ENCODE measurements around the gene TMEM229A. TPM values are rescaled to one million over a fixed set of nuclear protein-coding genes. Genes with fewer than 3 reads are reported as not detected.
A peak's percentile ranks its signal among the peaks of the same experiment; 100 is the strongest.
"Not testable (repeated sequence)": the region's sequence is repeated elsewhere in the genome, so short reads cannot be mapped to it uniquely, and the experiment has no call there.

The TMEM229A gene
- 10 to 100 TPM in 1 of 4 donors, 1 to 10 TPM in 3; 1.6 to 14.0 (median 2.4) TPM for polyA plus RNA-seq
- long read RNA-seq, donor 1, transcript TMEM229A-201 (1 exons, 2,108 nt): major isoform, 17 of 22 reads
- long read RNA-seq, donor 1, partial matches to known transcripts: 0 of 22 reads
- long read RNA-seq, donor 1, other reads (novel, unspliced or antisense): 5 of 22 reads
- long read RNA-seq, donor 2: 0 reads
- long read RNA-seq, donor 3, partial matches to known transcripts: 0 of 2 reads
- long read RNA-seq, donor 3, other reads (novel, unspliced or antisense): 0 of 2 reads
- long read RNA-seq, donor 4: 0 reads
- long read RNA-seq, donor 5, transcript TMEM229A-201 (1 exons, 2,108 nt): major isoform, 6 of 6 reads
- long read RNA-seq, donor 5, partial matches to known transcripts: 0 of 6 reads
- long read RNA-seq, donor 5, other reads (novel, unspliced or antisense): 0 of 6 reads
- long read RNA-seq, donor 6, partial matches to known transcripts: 0 of 2 reads
- long read RNA-seq, donor 6, other reads (novel, unspliced or antisense): 0 of 2 reads
- long read RNA-seq, donor 7, partial matches to known transcripts: 0 of 8 reads
- long read RNA-seq, donor 7, other reads (novel, unspliced or antisense): 6 of 8 reads
- long read RNA-seq, donor 8: 0 reads
- long read RNA-seq, donor 9, partial matches to known transcripts: 0 of 2 reads
- long read RNA-seq, donor 9, other reads (novel, unspliced or antisense): 0 of 2 reads
- long read RNA-seq, donor 10, transcript TMEM229A-201 (1 exons, 2,108 nt): major isoform, 13 of 13 reads
- long read RNA-seq, donor 10, partial matches to known transcripts: 0 of 13 reads
- long read RNA-seq, donor 10, other reads (novel, unspliced or antisense): 0 of 13 reads

- Histone ChIP-seq H3K4me1 (ENCODE audit: control insufficient read depth in 3 of 3, insufficient read depth in 2 of 3, low read depth in 1 of 3, low read length in 2 of 3) (peaks cover 2 to 17% (median 2%) of the 10 kb centered on the region in 3 donors), H3K27ac (ENCODE audit: low read depth in 1 of 3, low read length in 2 of 3) (peak within 1 kb of the TSS; percentile 4 to 50 (median 26)), H3K4me3 (ENCODE audit: low read depth in 1 of 3, low read length in 3 of 3) (peak within 1 kb of the TSS; percentile 30 to 73 (median 64)), H3K9me3 (ENCODE audit: control insufficient read depth in 2 of 2, insufficient read depth in 1 of 2, low read depth in 1 of 2, low read length in 1 of 2) (no peaks in the 10 kb centered on the region), H3K27me3 (ENCODE audit: control insufficient read depth in 3 of 3, insufficient read depth in 3 of 3, low read length in 3 of 3) (peaks cover 0 to 12% (median 11%) of the 10 kb centered on the region in 3 donors), H3K36me3 (ENCODE audit: control insufficient read depth in 3 of 3, insufficient read depth in 2 of 3, low read depth in 1 of 3, low read length in 3 of 3) (no peaks in the 10 kb centered on the region)
- no peak for FAIRE-seq
- peak; percentile 50 to 81 for DNase-seq
- 1 to 2% (median 1%) methylated on average over 59 to 87 of the region's 87 CpGs for WGBS, 3 donors
Measured at GRCh38 chr7:124032369-124033094, at the start of gene TMEM229A. TMEM229A (minus strand) TSS chr7:124033067; CDS start chr7:124033003, 64 bp downstream.

- H3K36me3 ChIP-seq (ENCODE audit: control insufficient read depth in 3 of 3, insufficient read depth in 2 of 3, low read depth in 1 of 3, low read length in 3 of 3); H3K4me1 ChIP-seq (ENCODE audit: control insufficient read depth in 3 of 3, insufficient read depth in 2 of 3, low read depth in 1 of 3, low read length in 2 of 3); H3K27me3 ChIP-seq (ENCODE audit: control insufficient read depth in 3 of 3, insufficient read depth in 3 of 3, low read length in 3 of 3); H3K27ac ChIP-seq (ENCODE audit: low read depth in 1 of 3, low read length in 2 of 3); H3K9me3 ChIP-seq (ENCODE audit: control insufficient read depth in 2 of 2, insufficient read depth in 1 of 2, low read depth in 1 of 2, low read length in 1 of 2); FAIRE-seq; DNase-seq; H3K4me3 ChIP-seq (ENCODE audit: low read depth in 1 of 3, low read length in 3 of 3): not testable (repeated sequence)
- WGBS, 3 donors: 91 to 97% (median 96%) methylated on average over 8 of the region's 8 CpGs
Measured at GRCh38 chr7:124082234-124082633, 49.4 kb upstream of the TMEM229A start.

GRCh38 chr7:124077546-124077945 lies 44.7 kb upstream of the TMEM229A start:
- H3K36me3 ChIP-seq (ENCODE audit: control insufficient read depth in 3 of 3, insufficient read depth in 2 of 3, low read depth in 1 of 3, low read length in 3 of 3): no peaks in the 10 kb centered on the region
- H3K27ac ChIP-seq (ENCODE audit: low read depth in 1 of 3, low read length in 2 of 3): no peak overlapping the region
- whole genome bisulfite sequencing, 3 donors: 74 to 93% (median 85%) methylated on average over 3 of the region's 3 CpGs
- no peaks in the 10 kb centered on the region for H3K27me3 ChIP-seq (ENCODE audit: control insufficient read depth in 3 of 3, insufficient read depth in 3 of 3, low read length in 3 of 3)
- no peak for FAIRE-seq
- DNase-seq: no peak
- H3K4me3 ChIP-seq (ENCODE audit: low read depth in 1 of 3, low read length in 3 of 3): no peak overlapping the region
- H3K9me3 ChIP-seq (ENCODE audit: control insufficient read depth in 2 of 2, insufficient read depth in 1 of 2, low read depth in 1 of 2, low read length in 1 of 2): no peaks in the 10 kb centered on the region
- H3K4me1 ChIP-seq (ENCODE audit: control insufficient read depth in 3 of 3, insufficient read depth in 2 of 3, low read depth in 1 of 3, low read length in 2 of 3): peaks cover 0 to 17% (median 0%) of the 10 kb centered on the region in 3 donors

GRCh38 chr7:124076841-124077240 lies 44.0 kb upstream of the TMEM229A start:
- peak; percentile 47 for FAIRE-seq

DNA sequence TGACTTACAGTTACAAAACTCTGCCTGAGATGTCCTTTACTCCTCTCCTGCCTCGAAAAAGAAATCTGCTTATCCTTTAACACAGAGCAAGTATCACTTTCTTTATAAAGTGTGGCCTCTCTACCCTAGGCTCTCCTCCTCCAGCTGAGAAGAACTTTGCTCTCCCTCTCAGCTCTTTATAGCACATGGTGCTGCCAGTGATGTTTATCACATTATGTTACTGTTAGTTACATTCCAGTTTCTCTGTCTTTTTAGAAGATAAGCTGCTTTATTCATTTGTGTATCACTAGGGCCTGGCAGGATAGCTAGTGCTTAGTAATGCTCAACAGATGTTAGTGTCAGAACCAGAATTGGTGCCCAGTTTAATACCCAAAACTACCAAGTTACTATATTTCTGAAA lies 41.1 kb upstream of the TMEM229A start:
- H3K9me3 ChIP-seq (ENCODE audit: control insufficient read depth in 2 of 2, insufficient read depth in 1 of 2, low read depth in 1 of 2, low read length in 1 of 2): no peaks in the 10 kb centered on the region
- peak overlapping the region in 1 of 3 donors; percentile 85 for H3K27ac ChIP-seq (ENCODE audit: low read depth in 1 of 3, low read length in 2 of 3)
- no peaks in the 10 kb centered on the region for H3K27me3 ChIP-seq (ENCODE audit: control insufficient read depth in 3 of 3, insufficient read depth in 3 of 3, low read length in 3 of 3)
- peak; percentile 77 to 87 for DNase-seq
- no peak for FAIRE-seq
- 12 to 41% (median 13%) methylated on average over 1 of the region's 1 CpG for WGBS, 3 donors
- H3K4me3 ChIP-seq (ENCODE audit: low read depth in 1 of 3, low read length in 3 of 3): no peak overlapping the region
- H3K4me1 ChIP-seq (ENCODE audit: control insufficient read depth in 3 of 3, insufficient read depth in 2 of 3, low read depth in 1 of 3, low read length in 2 of 3): peaks cover 0 to 19% (median 0%) of the 10 kb centered on the region in 3 donors
- H3K36me3 ChIP-seq (ENCODE audit: control insufficient read depth in 3 of 3, insufficient read depth in 2 of 3, low read depth in 1 of 3, low read length in 3 of 3): no peaks in the 10 kb centered on the region

More at GRCh38 chr7:124076841-124077240, 44.0 kb upstream of the TMEM229A start:
- no peak for DNase-seq
- peaks cover 0 to 19% (median 0%) of the 10 kb centered on the region in 3 donors for H3K4me1 ChIP-seq (ENCODE audit: control insufficient read depth in 3 of 3, insufficient read depth in 2 of 3, low read depth in 1 of 3, low read length in 2 of 3)
- no peaks in the 10 kb centered on the region for H3K9me3 ChIP-seq (ENCODE audit: control insufficient read depth in 2 of 2, insufficient read depth in 1 of 2, low read depth in 1 of 2, low read length in 1 of 2)
- H3K27ac ChIP-seq (ENCODE audit: low read depth in 1 of 3, low read length in 2 of 3): no peak overlapping the region
- no peak overlapping the region for H3K4me3 ChIP-seq (ENCODE audit: low read depth in 1 of 3, low read length in 3 of 3)
- no peaks in the 10 kb centered on the region for H3K27me3 ChIP-seq (ENCODE audit: control insufficient read depth in 3 of 3, insufficient read depth in 3 of 3, low read length in 3 of 3)
- no peaks in the 10 kb centered on the region for H3K36me3 ChIP-seq (ENCODE audit: control insufficient read depth in 3 of 3, insufficient read depth in 2 of 3, low read depth in 1 of 3, low read length in 3 of 3)

GRCh38 chr7:124073310-124073645 lies 40.4 kb upstream of the TMEM229A start:
- WGBS, 3 donors: 25 to 46% (median 32%) methylated on average over 4 of the region's 4 CpGs
- Histone ChIP-seq H3K4me1 (ENCODE audit: control insufficient read depth in 3 of 3, insufficient read depth in 2 of 3, low read depth in 1 of 3, low read length in 2 of 3) (peaks cover 0 to 19% (median 0%) of the 10 kb centered on the region in 3 donors), H3K4me3 (ENCODE audit: low read depth in 1 of 3, low read length in 3 of 3) (no peak overlapping the region), H3K9me3 (ENCODE audit: control insufficient read depth in 2 of 2, insufficient read depth in 1 of 2, low read depth in 1 of 2, low read length in 1 of 2) (no peaks in the 10 kb centered on the region), H3K36me3 (ENCODE audit: control insufficient read depth in 3 of 3, insufficient read depth in 2 of 3, low read depth in 1 of 3, low read length in 3 of 3) (no peaks in the 10 kb centered on the region), H3K27me3 (ENCODE audit: control insufficient read depth in 3 of 3, insufficient read depth in 3 of 3, low read length in 3 of 3) (no peaks in the 10 kb centered on the region), H3K27ac (ENCODE audit: low read depth in 1 of 3, low read length in 2 of 3) (peak overlapping the region in 2 of 3 donors; percentile 4 to 85)
- no peak for FAIRE-seq
- DNase-seq: no peak

- H3K4me1 ChIP-seq (ENCODE audit: control insufficient read depth in 3 of 3, insufficient read depth in 2 of 3, low read depth in 1 of 3, low read length in 2 of 3): peaks cover 0 to 19% (median 0%) of the 10 kb centered on the region in 3 donors
- H3K9me3 ChIP-seq (ENCODE audit: control insufficient read depth in 2 of 2, insufficient read depth in 1 of 2, low read depth in 1 of 2, low read length in 1 of 2): no peaks in the 10 kb centered on the region
- peak overlapping the region in 1 of 3 donors; percentile 85 for H3K27ac ChIP-seq (ENCODE audit: low read depth in 1 of 3, low read length in 2 of 3)
- WGBS, 3 donors: 36 to 49% (median 46%) methylated on average over 4 of the region's 4 CpGs
- no peaks in the 10 kb centered on the region for H3K36me3 ChIP-seq (ENCODE audit: control insufficient read depth in 3 of 3, insufficient read depth in 2 of 3, low read depth in 1 of 3, low read length in 3 of 3)
- H3K4me3 ChIP-seq (ENCODE audit: low read depth in 1 of 3, low read length in 3 of 3): no peak overlapping the region
- DNase-seq (peak in 1 of 2 donors; percentile 33), FAIRE-seq (no peak)
- no peaks in the 10 kb centered on the region for H3K27me3 ChIP-seq (ENCODE audit: control insufficient read depth in 3 of 3, insufficient read depth in 3 of 3, low read length in 3 of 3)
Measured at GRCh38 chr7:124072603-124073309, 39.9 kb upstream of the TMEM229A start.
